ENCODE results near the gene ESYT1.
"Not testable (repeated sequence)": the region's sequence is repeated elsewhere in the genome, so short reads cannot be mapped to it uniquely, and the experiment has no call there.

The ESYT1 gene

GRCh38 chr12:56104109-56104814, 23.8 kb upstream of the ESYT1 start, which contains the start of gene PA2G4:
PA2G4 (plus strand) TSS chr12:56104559; CDS start chr12:56104738, 179 bp downstream.
- peak; percentile 93 to 96 for DNase-seq (ENCODE audit: low read depth in 1 of 2, low spot score in 1 of 2)

- no peak for DNase-seq (ENCODE audit: low read depth in 1 of 2, low spot score in 1 of 2)
These were observed 23.1 kb upstream of the ESYT1 start for GRCh38 chr12:56104815-56105608.

GRCh38 chr12:56105609-56105902, 22.5 kb upstream of the ESYT1 start:
- DNase-seq (ENCODE audit: low read depth in 1 of 2, low spot score in 1 of 2): no peak

GRCh38 chr12:56107242-56107641, 20.8 kb upstream of the ESYT1 start:
- no peak for DNase-seq (ENCODE audit: low read depth in 1 of 2, low spot score in 1 of 2)

GRCh38 chr12:56110571-56110970, 17.5 kb upstream of the ESYT1 start:
- no peak for DNase-seq (ENCODE audit: low read depth in 1 of 2, low spot score in 1 of 2)

GRCh38 chr12:56114084-56114483, 14.0 kb upstream of the ESYT1 start:
- DNase-seq (ENCODE audit: low read depth in 1 of 2, low spot score in 1 of 2): no peak

GRCh38 chr12:56115329-56115728, 12.7 kb upstream of the ESYT1 start:
- no peak for DNase-seq (ENCODE audit: low read depth in 1 of 2, low spot score in 1 of 2)

- DNase-seq (ENCODE audit: low read depth in 1 of 2, low spot score in 1 of 2): peak; percentile 88 to 89
These were observed 11.6 kb upstream of the ESYT1 start, which contains the start of gene RPL41 for GRCh38 chr12:56116267-56117081. RPL41 (plus strand) TSS chr12:56116633.

GRCh38 chr12:56117082-56117706, 10.9 kb upstream of the ESYT1 start:
- not testable (repeated sequence) for DNase-seq (ENCODE audit: low read depth in 1 of 2, low spot score in 1 of 2)

GRCh38 chr12:56117778-56118687, 10.0 kb upstream of the ESYT1 start, which contains the start of gene ZC3H10:
ZC3H10 (plus strand) TSS chr12:56118266; CDS start chr12:56120563, 2,297 bp downstream.
- peak; percentile 89 to 96 for DNase-seq (ENCODE audit: low read depth in 1 of 2, low spot score in 1 of 2)

GRCh38 chr12:56118688-56119357, 9.2 kb upstream of the ESYT1 start:
- no peak for DNase-seq (ENCODE audit: low read depth in 1 of 2, low spot score in 1 of 2)

GRCh38 chr12:56119361-56119796, 8.7 kb upstream of the ESYT1 start:
- DNase-seq (ENCODE audit: low read depth in 1 of 2, low spot score in 1 of 2): peak in 1 of 2 donors; percentile 30

GRCh38 chr12:56120158-56120846, 7.8 kb upstream of the ESYT1 start:
- DNase-seq (ENCODE audit: low read depth in 1 of 2, low spot score in 1 of 2): no peak

- no peak for DNase-seq (ENCODE audit: low read depth in 1 of 2, low spot score in 1 of 2)
These were observed 6.7 kb upstream of the ESYT1 start for GRCh38 chr12:56121204-56121870.

GRCh38 chr12:56122637-56123036, 5.4 kb upstream of the ESYT1 start:
- no peak for DNase-seq (ENCODE audit: low read depth in 1 of 2, low spot score in 1 of 2)

GRCh38 chr12:56124133-56124532, 3.9 kb upstream of the ESYT1 start:
- no peak for DNase-seq (ENCODE audit: low read depth in 1 of 2, low spot score in 1 of 2)

- no peak for DNase-seq (ENCODE audit: low read depth in 1 of 2, low spot score in 1 of 2)
These were observed 1.3 kb upstream of the ESYT1 start for GRCh38 chr12:56126732-56127239.

- DNase-seq (ENCODE audit: low read depth in 1 of 2, low spot score in 1 of 2): no peak
These were observed 581 bp upstream of the ESYT1 start for GRCh38 chr12:56127485-56127887.
